PC-3 (cell line): ENCODE measurements around the gene ASTN2. TPM values are rescaled to one million over a fixed set of nuclear protein-coding genes. Genes with fewer than 3 reads are reported as not detected.

ENCODE experiments used
- ATAC-seq: fragments of 200-7000 bp; cut with Tn5 transposase; 2 replicates; pipeline ENCODE4 v1.9.1; 2020; ENCODE audit warnings: mild to moderate bottlenecking, moderate library complexity
- BruUV-seq: library from RNA; stranded (reverse); fragments of 400-500 nt; replicated peaks from 2 replicates; lab custom pipeline; 2021; lab: Mats Ljungman, UMichigan
- CTCF ChIA-PET: fragments of 300-600 bp; sonication (Branson Sonifier 250); formaldehyde crosslinking; loops from one replicate; lab custom pipeline; 2022; ENCODE audit warnings: antibody characterized with exemption; lab: Charles Lee
- POLR2A ChIA-PET: fragments of 300-600 bp; sonication (Branson Sonifier 250); formaldehyde crosslinking; loops from one replicate; lab custom pipeline; 2022; ENCODE audit warnings: antibody characterized with exemption; ENCODE audit not compliant: unreplicated experiment; lab: Charles Lee
- DNase-seq: peaks from one replicate; pipeline ENCODE4 v3.0.0-alpha.2; 2015
- H2AFZ ChIP-seq: fragments of 300-600 bp; sonication (generic); 2 replicates; pipeline ENCODE4 v1.6.0; 2016; ENCODE audit warnings: antibody characterized with exemption, low read length
- H3F3A ChIP-seq: fragments of 300-600 bp; sonication (generic); one replicate; pipeline ENCODE4 v1.6.0; 2017; ENCODE audit warnings: antibody characterized with exemption, low read length, control low read depth, mild to moderate bottlenecking; ENCODE audit not compliant: unreplicated experiment
- H3K27ac ChIP-seq: fragments of 300-600 bp; sonication (generic); 2 replicates; pipeline ENCODE4 v1.5.1; 2016; ENCODE audit warnings: mild to moderate bottlenecking, low read length
- H3K27me3 ChIP-seq: fragments of 300-600 bp; sonication (generic); 2 replicates; pipeline ENCODE4 v1.6.1; 2016; ENCODE audit warnings: low read length, mixed read lengths
- H3K36me3 ChIP-seq: fragments of 300-600 bp; sonication (generic); 2 replicates; pipeline ENCODE4 v1.6.1; 2016; ENCODE audit warnings: low read depth, mixed run types, low read length, mixed read lengths
- H3K4me1 ChIP-seq: fragments of 300-600 bp; sonication (generic); 2 replicates; pipeline ENCODE4 v1.5.1; 2016; ENCODE audit warnings: low read length; ENCODE audit not compliant: insufficient read depth
- H3K4me2 ChIP-seq: fragments of 300-600 bp; sonication (generic); 2 replicates; pipeline ENCODE4 v1.6.0; 2016; ENCODE audit warnings: low read length
- H3K4me3 ChIP-seq: fragments of 300-600 bp; sonication (generic); 2 replicates; pipeline ENCODE4 v1.5.1; 2016; ENCODE audit warnings: mild to moderate bottlenecking, low read length, mixed read lengths
- H3K79me2 ChIP-seq: fragments of 300-600 bp; sonication (generic); 2 replicates; pipeline ENCODE4 v1.6.1; 2017; ENCODE audit warnings: low read length, mixed read lengths
- H3K9ac ChIP-seq: fragments of 300-600 bp; sonication (generic); 2 replicates; pipeline ENCODE4 v1.6.0; 2016; ENCODE audit warnings: mild to moderate bottlenecking, low read length
- H3K9me2 ChIP-seq: fragments of 300-600 bp; sonication (generic); replicated peaks from 2 replicates; pipeline ENCODE4 v1.6.1; 2016; ENCODE audit warnings: mixed run types, low read length, mixed read lengths
- H3K9me3 ChIP-seq: fragments of 300-600 bp; sonication (generic); 2 replicates; pipeline ENCODE4 v1.6.1; 2016; ENCODE audit warnings: low read length, mixed read lengths
- H4K20me1 ChIP-seq: fragments of 300-600 bp; sonication (generic); 2 replicates; pipeline ENCODE4 v1.6.1; 2016; ENCODE audit warnings: low read length, mixed read lengths
- EZH2 ChIP-seq: fragments of 300-600 bp; sonication (generic); IDR thresholded peaks from one replicate; pipeline ENCODE4 v1.6.1; 2017; ENCODE audit warnings: antibody characterized with exemption, mild to moderate bottlenecking, low read length; ENCODE audit not compliant: unreplicated experiment
- EZH2phosphoT487 ChIP-seq: fragments of 300-600 bp; sonication (generic); IDR thresholded peaks from 2 replicates; pipeline ENCODE4 v1.6.1; 2018; ENCODE audit warnings: mild to moderate bottlenecking, antibody characterized with exemption, low read length, borderline replicate concordance
- intact Hi-C: fragments of 100-400 bp; cut with micrococcal nuclease; formaldehyde crosslinking; loops from 2 replicates; pipeline ENCODE4 v1.9.0; 2023
- total RNA-seq: library from RNA; depleted of rRNA; stranded (reverse); fragments of >200 nt; gene quantifications from 2 replicates; pipeline ENCODE4 v1.2.3, GENCODE V29; 2014
- TF ChIP-seq, protein P1 (sequence below): fragments of 300-600 bp; sonication (generic); conservative IDR thresholded peaks from 2 replicates; pipeline ENCODE4 v1.5.1; 2017; ENCODE audit warnings: antibody characterized with exemption, low read depth, mild to moderate bottlenecking, low read length

ASTN2 gene
- total RNA-seq, 1 experiment from 2014 or later = 3.5 TPM

DNA sequence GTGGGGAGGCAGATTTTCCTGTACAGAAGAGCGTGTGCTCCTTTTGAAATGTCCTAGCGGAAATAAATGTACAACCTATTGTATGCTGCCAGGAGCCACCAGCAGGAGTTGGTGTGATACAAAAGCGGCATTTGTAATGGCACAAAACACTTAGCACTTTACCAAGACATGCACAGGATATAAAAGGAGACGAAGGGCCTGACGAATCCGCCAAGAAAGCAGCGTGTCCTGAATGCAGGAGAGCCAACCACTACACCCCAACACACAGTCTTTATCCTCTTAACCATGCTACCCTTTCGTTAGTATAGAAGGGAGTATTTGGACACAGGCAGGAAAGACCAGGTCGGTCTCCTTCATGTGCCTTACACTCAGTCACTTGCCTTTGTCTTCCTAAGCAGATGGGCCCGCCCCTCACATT, 509.7 kb downstream of the ASTN2 start:
- Histone ChIP-seq H3K4me1 (no peaks in the 10 kb centered on the region), H3K27me3 (no peaks in the 10 kb centered on the region), H3K4me3 (no peak overlapping the region), H4K20me1 (no peaks in the 10 kb centered on the region), H3K79me2 (no peaks in the 10 kb centered on the region), H3K4me2 (no peak overlapping the region), H3K27ac (no peak overlapping the region), H3K36me3 (no peaks in the 10 kb centered on the region), H2AFZ (no peak overlapping the region), H3K9ac (no peak overlapping the region), H3K9me3 (no peaks in the 10 kb centered on the region), H3K9me2 (no peaks in the 10 kb centered on the region), H3F3A (no peaks in the 10 kb centered on the region)
- intact Hi-C loops = no loop called here
- BruUV-seq = no TSS peak
- DNase-seq = no peak
- ChIA-PET CTCF (no interaction called here), POLR2A (no interaction called here)
- TF ChIP-seq EZH2phosphoT487 = no peak
- ATAC-seq = no peak

DNA sequence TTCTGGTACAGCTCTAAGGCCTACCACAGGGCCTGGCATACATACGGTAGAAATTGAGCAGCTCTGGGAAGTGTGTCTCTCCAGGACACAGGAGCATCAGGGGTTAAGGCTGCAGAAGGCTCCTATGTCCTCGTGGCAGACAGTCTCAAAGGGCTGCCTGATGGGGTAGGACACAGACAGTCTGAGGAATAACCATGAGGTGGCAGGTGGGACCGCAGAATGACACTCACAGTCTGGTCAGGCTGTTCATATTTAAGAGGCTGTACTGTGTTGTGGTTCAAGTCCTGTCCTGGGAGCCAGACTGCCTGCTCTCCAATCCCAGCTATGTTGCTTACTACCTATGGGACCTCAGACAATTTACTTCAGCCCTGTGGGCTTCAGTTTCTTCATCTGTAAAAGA, 510.7 kb downstream of the ASTN2 start:
- no TSS peak for BruUV-seq
- no peaks in the 10 kb centered on the region for H3K79me2 ChIP-seq
- H3F3A ChIP-seq = no peaks in the 10 kb centered on the region
- H3K9ac ChIP-seq = no peak overlapping the region
- H3K27me3 ChIP-seq = no peaks in the 10 kb centered on the region
- H2AFZ ChIP-seq = no peak overlapping the region
- H3K4me3 ChIP-seq = no peak overlapping the region
- ChIA-PET CTCF (no interaction called here), POLR2A (no interaction called here)
- no peaks in the 10 kb centered on the region for H3K9me2 ChIP-seq
- TF ChIP-seq EZH2phosphoT487 (no peak), EZH2 (no peak)
- TF ChIP-seq, protein P1, sequence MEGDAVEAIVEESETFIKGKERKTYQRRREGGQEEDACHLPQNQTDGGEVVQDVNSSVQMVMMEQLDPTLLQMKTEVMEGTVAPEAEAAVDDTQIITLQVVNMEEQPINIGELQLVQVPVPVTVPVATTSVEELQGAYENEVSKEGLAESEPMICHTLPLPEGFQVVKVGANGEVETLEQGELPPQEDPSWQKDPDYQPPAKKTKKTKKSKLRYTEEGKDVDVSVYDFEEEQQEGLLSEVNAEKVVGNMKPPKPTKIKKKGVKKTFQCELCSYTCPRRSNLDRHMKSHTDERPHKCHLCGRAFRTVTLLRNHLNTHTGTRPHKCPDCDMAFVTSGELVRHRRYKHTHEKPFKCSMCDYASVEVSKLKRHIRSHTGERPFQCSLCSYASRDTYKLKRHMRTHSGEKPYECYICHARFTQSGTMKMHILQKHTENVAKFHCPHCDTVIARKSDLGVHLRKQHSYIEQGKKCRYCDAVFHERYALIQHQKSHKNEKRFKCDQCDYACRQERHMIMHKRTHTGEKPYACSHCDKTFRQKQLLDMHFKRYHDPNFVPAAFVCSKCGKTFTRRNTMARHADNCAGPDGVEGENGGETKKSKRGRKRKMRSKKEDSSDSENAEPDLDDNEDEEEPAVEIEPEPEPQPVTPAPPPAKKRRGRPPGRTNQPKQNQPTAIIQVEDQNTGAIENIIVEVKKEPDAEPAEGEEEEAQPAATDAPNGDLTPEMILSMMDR = no peak
- no peak overlapping the region for H3K27ac ChIP-seq
- no peak overlapping the region for H3K4me2 ChIP-seq
- intact Hi-C loops = no loop called here
- H3K9me3 ChIP-seq = no peaks in the 10 kb centered on the region
- DNase-seq = no peak
- no peaks in the 10 kb centered on the region for H3K36me3 ChIP-seq
- no peak for ATAC-seq
- H3K4me1 ChIP-seq = no peaks in the 10 kb centered on the region
- H4K20me1 ChIP-seq = no peaks in the 10 kb centered on the region

DNA sequence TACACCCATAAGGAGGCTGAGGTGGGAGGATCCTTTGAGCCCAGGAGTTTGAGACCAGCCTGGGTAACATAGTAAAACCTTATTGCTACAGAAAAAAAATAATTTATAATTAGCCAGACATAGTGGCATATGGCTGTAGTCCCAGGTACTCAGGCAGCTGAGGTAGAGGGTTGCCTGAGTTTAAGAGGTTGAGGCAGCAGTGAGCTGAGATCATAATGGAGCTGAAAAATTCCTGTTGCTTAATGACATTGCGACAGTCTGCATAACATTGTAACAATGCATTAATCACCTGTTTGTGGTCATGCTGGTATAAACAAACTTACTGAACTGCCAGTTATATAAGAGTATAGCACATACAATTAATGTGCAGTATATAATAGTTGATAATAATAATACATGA, 513.6 kb downstream of the ASTN2 start:
- Histone ChIP-seq H3K4me3 (no peak overlapping the region), H3K27ac (no peak overlapping the region), H3K9me2 (no peaks in the 10 kb centered on the region), H2AFZ (no peak overlapping the region), H3K79me2 (no peaks in the 10 kb centered on the region), H3K36me3 (no peaks in the 10 kb centered on the region), H3K4me2 (no peak overlapping the region), H3K27me3 (no peaks in the 10 kb centered on the region), H3K9me3 (no peaks in the 10 kb centered on the region), H4K20me1 (no peaks in the 10 kb centered on the region), H3F3A (no peaks in the 10 kb centered on the region), H3K9ac (no peak overlapping the region), H3K4me1 (no peaks in the 10 kb centered on the region)
- no peak for TF ChIP-seq EZH2
- TF ChIP-seq, protein P1 = no peak
- TF ChIP-seq EZH2phosphoT487 = no peak
- POLR2A ChIA-PET = no interaction called here
- CTCF ChIA-PET = no interaction called here
- no TSS peak for BruUV-seq
- intact Hi-C loops = no loop called here
- ATAC-seq = no peak
- peak; percentile 4 for DNase-seq
